H1 (cell line): Measurements from ENCODE around the gene MYL6. TPM values are rescaled to one million over a fixed set of nuclear protein-coding genes. Genes with fewer than 3 reads are reported as not detected.

Experiments used
- CTCF ChIA-PET: fragments of 300-600 bp; sonication (Branson Sonifier 250); formaldehyde crosslinking; loops from one replicate; lab custom pipeline; 2021; ENCODE audit not compliant: partially characterized antibody; lab: Charles Lee
- POLR2A ChIA-PET: fragments of 300-600 bp; sonication (Branson Sonifier 250); formaldehyde crosslinking; loops from one replicate; lab custom pipeline; 2021; ENCODE audit warnings: inconsistent platforms; ENCODE audit not compliant: partially characterized antibody; lab: Charles Lee
- DNase-seq, 2 experiments: peaks; one replicate each; pipeline versions ENCODE4 v3.0.0 to v3.0.0-alpha.2; 2010 to 2022; ENCODE audit warnings: low spot score in 2 of 2, low read depth in 1 of 2, mixed read lengths in 1 of 2
- FAIRE-seq: peaks from 2 replicates; lab custom pipeline; 2011; peaks lifted over from hg19 to GRCh38; lab: Jason Lieb, UNC
- H2AFZ ChIP-seq: 2 replicates; pipeline ENCODE4 v1.8.1; 2012; ENCODE audit warnings: low read length, inconsistent platforms
- H2AK5ac ChIP-seq: 2 replicates; pipeline ENCODE4 v1.6.1; 2013; ENCODE audit warnings: low read depth, low read length
- H2BK120ac ChIP-seq: replicated peaks from 2 replicates; pipeline ENCODE3; 2013; ENCODE audit warnings: low read depth, low read length, inconsistent platforms
- H2BK12ac ChIP-seq: 2 replicates; pipeline ENCODE4 v1.6.1; 2013; ENCODE audit warnings: low read depth, low read length
- H2BK15ac ChIP-seq: 2 replicates; pipeline ENCODE4 v1.6.1; 2013; ENCODE audit warnings: low read length
- H2BK20ac ChIP-seq: 2 replicates; pipeline ENCODE4 v1.6.1; 2013; ENCODE audit warnings: low read length
- H2BK5ac ChIP-seq: 2 replicates; pipeline ENCODE4 v1.6.1; 2013; ENCODE audit warnings: low read depth, low read length
- H3K14ac ChIP-seq: 2 replicates; pipeline ENCODE4 v1.6.1; 2013; ENCODE audit warnings: inconsistent platforms; ENCODE audit not compliant: insufficient read length
- H3K18ac ChIP-seq: 2 replicates; pipeline ENCODE4 v1.6.1; 2013; ENCODE audit warnings: low read length; ENCODE audit errors: extremely low read depth
- H3K23ac ChIP-seq: 2 replicates; pipeline ENCODE4 v1.6.1; 2013; ENCODE audit warnings: inconsistent platforms; ENCODE audit not compliant: insufficient read length
- H3K23me2 ChIP-seq: 2 replicates; pipeline ENCODE4 v1.6.1; 2013; ENCODE audit warnings: low read depth, low read length
- H3K27ac ChIP-seq: 2 replicates; pipeline ENCODE4 v1.6.1; 2011; ENCODE audit warnings: low read depth, low read length, inconsistent platforms
- H3K27me3 ChIP-seq, 4 experiments: replicated peaks in 1 of 4; 1 replicate in 1 of 4; 2 replicates in 3 of 4; pipeline versions ENCODE4 v1.6.1 to v1.8.1; 2011 to 2013; ENCODE audit warnings: low read length in 3 of 4, mild to moderate bottlenecking in 3 of 4, inconsistent platforms in 2 of 4, mixed read lengths in 2 of 4, moderate library complexity in 1 of 4; ENCODE audit not compliant: control insufficient read depth in 3 of 4, insufficient read depth in 3 of 4; ENCODE audit errors: extremely low read depth in 1 of 4
- H3K36me3 ChIP-seq, 4 experiments: 2 replicates each; pipeline versions ENCODE4 v1.6.1 to v1.8.1; 2011 to 2013; ENCODE audit warnings: mild to moderate bottlenecking in 4 of 4, low read length in 3 of 4, moderate library complexity in 2 of 4, control low read depth in 1 of 4, inconsistent platforms in 1 of 4; ENCODE audit not compliant: insufficient read depth in 4 of 4, control insufficient read depth in 2 of 4
- H3K4ac ChIP-seq: replicated peaks from 2 replicates; pipeline ENCODE3; 2013; ENCODE audit warnings: low read length, low read depth, mixed read lengths, inconsistent platforms; ENCODE audit not compliant: insufficient read length
- H3K4me1 ChIP-seq, 4 experiments: replicated peaks in 1 of 4; 1 replicate in 1 of 4; 2 replicates in 3 of 4; pipeline versions ENCODE4 v1.6.1 to v1.8.1; 2011 to 2013; ENCODE audit warnings: low read length in 3 of 4, inconsistent platforms in 2 of 4, mixed read lengths in 1 of 4; ENCODE audit not compliant: insufficient read depth in 4 of 4, control insufficient read depth in 3 of 4
- H3K4me2 ChIP-seq, 2 experiments: 2 replicates each; pipeline versions ENCODE4 v1.6.1 to v1.8.1; 2011 to 2013; ENCODE audit warnings: low read depth in 2 of 2, low read length in 2 of 2, control low read depth in 1 of 2, inconsistent platforms in 1 of 2, mild to moderate bottlenecking in 1 of 2; ENCODE audit not compliant: insufficient read depth in 1 of 2
- H3K4me3 ChIP-seq, 4 experiments: fragments of 200-600, 300-600 bp in 1 of 4; sonication (generic), shearing (Covaris generic), sonication (Bioruptor Twin) in 1 of 4; 2 replicates each; pipeline versions ENCODE4 v1.5.1 to v1.8.1; 2011 to 2016; ENCODE audit warnings: low read length in 4 of 4, low read depth in 3 of 4, control low read depth in 2 of 4, inconsistent platforms in 2 of 4, mild to moderate bottlenecking in 2 of 4, mixed read lengths in 1 of 4, moderate library complexity in 1 of 4; ENCODE audit not compliant: insufficient read depth in 2 of 4; ENCODE audit errors: extremely low read depth in 1 of 4
- H3K56ac ChIP-seq: replicated peaks from 2 replicates; pipeline ENCODE3; 2013; ENCODE audit warnings: low read depth, mild to moderate bottlenecking, mixed read lengths, low read length, inconsistent platforms; ENCODE audit not compliant: insufficient read length
- H3K79me1 ChIP-seq: 2 replicates; pipeline ENCODE4 v1.6.1; 2013; ENCODE audit warnings: low read depth, low read length, control low read depth
- H3K79me2 ChIP-seq, 2 experiments: 2 replicates each; pipeline versions ENCODE4 v1.6.1 to v1.8.1; 2012 to 2013; ENCODE audit warnings: low read length in 2 of 2, mild to moderate bottlenecking in 2 of 2, inconsistent platforms in 1 of 2; ENCODE audit not compliant: insufficient read depth in 2 of 2, control insufficient read depth in 1 of 2
- H3K9ac ChIP-seq, 4 experiments: replicated peaks in 1 of 4; 1 replicate in 1 of 4; 2 replicates in 3 of 4; pipeline versions ENCODE4 v1.6.1 to v1.8.1; 2011 to 2013; ENCODE audit warnings: low read depth in 3 of 4, low read length in 3 of 4, control low read depth in 2 of 4, mild to moderate bottlenecking in 2 of 4, moderate library complexity in 2 of 4, inconsistent platforms in 1 of 4; ENCODE audit errors: extremely low read depth in 1 of 4
- H3K9me3 ChIP-seq, 2 experiments: 2 replicates each; pipeline versions ENCODE4 v1.6.1 to v1.8.1; 2012 to 2013; ENCODE audit warnings: mild to moderate bottlenecking in 2 of 2, moderate library complexity in 2 of 2, control low read depth in 1 of 2, inconsistent platforms in 1 of 2, low read depth in 1 of 2, low read length in 1 of 2, mixed read lengths in 1 of 2; ENCODE audit not compliant: insufficient read depth in 2 of 2
- H4K20me1 ChIP-seq, 2 experiments: replicated peaks in 1 of 2; 2 replicates each; pipeline versions ENCODE3 to v1.8.1; 2011 to 2013; ENCODE audit warnings: inconsistent platforms in 2 of 2, low read length in 2 of 2, mild to moderate bottlenecking in 1 of 2; ENCODE audit not compliant: insufficient read depth in 2 of 2, control insufficient read depth in 1 of 2
- H4K5ac ChIP-seq: 2 replicates; pipeline ENCODE4 v1.6.1; 2013; ENCODE audit warnings: low read length, low read depth, mixed read lengths, inconsistent platforms; ENCODE audit not compliant: insufficient read length
- H4K8ac ChIP-seq: 2 replicates; pipeline ENCODE4 v1.8.0; 2013; ENCODE audit warnings: mild to moderate bottlenecking, moderate library complexity, low read length, inconsistent platforms; ENCODE audit not compliant: insufficient read depth; ENCODE audit errors: extremely low read depth
- H4K91ac ChIP-seq: replicated peaks from 2 replicates; pipeline ENCODE3; 2013; ENCODE audit warnings: low read length, mixed read lengths, inconsistent platforms; ENCODE audit not compliant: insufficient read length
- CTBP2 ChIP-seq: IDR thresholded peaks from 2 replicates; pipeline ENCODE4 v1.7.0; 2011; ENCODE audit warnings: borderline replicate concordance, mild to moderate bottlenecking, moderate library complexity, mixed read lengths, low read length; ENCODE audit not compliant: insufficient read depth, insufficient read length
- EP300 ChIP-seq, 2 experiments: IDR thresholded peaks; 1 replicate in 1 of 2; 2 replicates in 1 of 2; pipeline ENCODE4 v1.6.1; 2011 to 2012; ENCODE audit warnings: low read depth in 2 of 2, low read length in 2 of 2, mild to moderate bottlenecking in 2 of 2, borderline replicate concordance in 1 of 2, inconsistent platforms in 1 of 2, moderate library complexity in 1 of 2
- SP1 ChIP-seq: IDR thresholded peaks from 2 replicates; pipeline ENCODE4 v1.6.1; 2011; ENCODE audit warnings: low read depth, low read length
- TBP ChIP-seq: IDR thresholded peaks from 2 replicates; pipeline ENCODE4 v1.6.1; 2011; ENCODE audit warnings: low read depth, low read length, improper control_type of control experiment
- WGBS, 2 experiments: shearing (Covaris generic) in 1 of 2; methylation state at CpG; one replicate each; pipeline versions ENCODE4 v1.1.6 to v1.1.7; 2013 to 2015; ENCODE audit warnings: low lambda C conversion rate in 2 of 2, mixed read lengths in 2 of 2, inconsistent platforms in 1 of 2, low coverage in 1 of 2, missing lambda C conversion rate in 1 of 2; ENCODE audit not compliant: insufficient replicate concordance in 2 of 2, insufficient coverage in 1 of 2, insufficient read length in 1 of 2; ENCODE audit errors: extremely low coverage in 1 of 2, missing lambda C conversion rate in 1 of 2; 5-methylcytosine and 5-hydroxymethylcytosine counted together
- polyA plus RNA-seq, 7 experiments: library from polyadenylated mRNA; depleted of rRNA in 3 of 7; stranded (reverse) in 5 of 7; unstranded in 2 of 7; fragments of >200 nt in 5 of 7; fragments of 200-250 nt in 2 of 7; gene quantifications; 1 replicate in 5 of 7; 2 replicates in 1 of 7; 4 replicates in 1 of 7; pipeline versions ENCODE4 v1.2.1 to v1.2.3, GENCODE V29; 2011 to 2013; ENCODE audit warnings: missing spikeins in 2 of 7, mixed read lengths in 2 of 7
- total RNA-seq: library from RNA; stranded (reverse); fragmentation: NEBNext Ultra II Directional; extraction: Animal tissue kit (Norgen Biotek cat#: 25700); gene quantifications from 2 replicates; pipeline ENCODE4 v1.2.1, GENCODE V29; 2021
- TF ChIP-seq, protein P1 (sequence below): IDR thresholded peaks from 2 replicates; pipeline ENCODE4 v1.6.1; 2012; ENCODE audit warnings: inconsistent platforms

Gene MYL6
- total and polyA plus RNA-seq, 2 of the 8 experiments (the other 6 are each of a cell fraction or from before 2014, with no cell fraction given): 1,130 to 2,279 TPM

DNA sequence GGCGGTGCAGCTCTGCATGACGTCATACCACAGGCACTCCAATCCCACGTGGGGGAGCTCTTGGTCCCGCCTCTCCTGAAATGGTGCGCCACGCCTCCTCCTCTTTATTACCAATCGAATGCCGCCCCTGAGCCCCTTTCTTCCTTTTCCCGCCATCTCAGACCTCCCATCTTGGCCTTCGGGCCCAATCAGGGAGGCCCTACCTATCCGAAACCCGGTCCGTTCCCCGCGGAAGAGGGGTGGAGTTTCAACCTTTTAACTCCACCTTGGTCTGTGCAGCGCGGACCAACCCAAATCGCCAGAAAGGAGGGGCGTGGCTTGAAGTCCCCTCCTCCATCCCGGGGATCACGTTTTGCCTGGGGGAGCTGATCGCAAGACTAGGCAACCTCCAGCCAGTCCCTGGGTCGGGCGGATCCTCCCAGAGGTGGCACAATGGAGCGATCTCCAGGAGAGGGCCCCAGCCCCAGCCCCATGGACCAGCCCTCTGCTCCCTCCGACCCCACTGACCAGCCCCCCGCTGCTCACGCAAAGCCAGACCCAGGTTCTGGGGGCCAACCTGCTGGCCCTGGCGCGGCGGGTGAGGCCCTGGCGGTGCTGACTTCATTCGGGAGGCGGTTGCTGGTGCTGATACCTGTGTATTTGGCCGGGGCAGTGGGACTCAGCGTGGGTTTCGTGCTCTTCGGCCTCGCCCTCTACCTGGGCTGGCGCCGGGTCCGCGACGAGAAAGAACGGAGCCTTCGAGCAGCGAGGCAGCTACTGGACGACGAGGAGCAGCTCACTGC, 30.1 kb upstream of the MYL6 start, which contains the start of gene ESYT1:
Gene ESYT1 (plus strand): TSS at position 380 of the 782 bp plus-strand sequence. CDS start 53 bp downstream, at position 433.
- H3K23ac ChIP-seq: no peak within 1 kb of the TSS
- peak within 1 kb of the TSS; percentile 92 to 93 (median 92) for H3K9ac ChIP-seq
- peak within 1 kb of the TSS; percentile 63 for H3K56ac ChIP-seq
- no peaks in the 10 kb centered on the region; a peak in 1 of 4 replicates for H3K9me3 ChIP-seq
- H3K27me3 ChIP-seq: no peaks in the 10 kb centered on the region
- peak; percentile 97 to 100 for DNase-seq
- ChIA-PET CTCF (interaction anchor here (0.5 to 5.4 kb wide), 17 partner anchors 9 to 1326 kb away, joined by 3 to 46 read pairs (median 5); partner anchors contain the start of genes RNF41, SMARCC2 and ZC3H10), POLR2A (interaction anchor here (0.5 to 5.3 kb wide), 18 partner anchors 8 to 138 kb away, joined by 3 to 161 read pairs (median 5); partner anchors contain the start of genes COQ10A, ERBB3, MYL6B and PA2G4)
- peaks cover 12% of the 10 kb centered on the region for H3K23me2 ChIP-seq
- peak within 1 kb of the TSS; percentile 48 for H4K91ac ChIP-seq
- peaks cover 0 to 10% of the 10 kb centered on the region in 2 experiments; a peak in 1 of 4 replicates for H3K79me2 ChIP-seq
- peaks cover 11 to 27% (median 22%) of the 10 kb centered on the region in 4 experiments for H3K36me3 ChIP-seq
- peaks cover 0 to 2% of the 10 kb centered on the region in 2 experiments for H4K20me1 ChIP-seq
- H3K4me2 ChIP-seq: peak within 1 kb of the TSS; percentile 96 to 98
- peak within 1 kb of the TSS; percentile 90 for H2BK5ac ChIP-seq
- peaks cover 0 to 13% (median 5%) of the 10 kb centered on the region in 4 experiments; a peak in 5 of 7 replicates for H3K4me1 ChIP-seq
- H4K5ac ChIP-seq: peak within 1 kb of the TSS; percentile 72
- H3K18ac ChIP-seq: peak within 1 kb of the TSS; percentile 85; the same call in 1 of the 2 replicates
- H2BK20ac ChIP-seq: no peak within 1 kb of the TSS
- WGBS, 2 experiments: 2% methylated on average over 46 of the region's 49 CpGs; no CpG with 5 or more reads in 1 of the 2 experiments
- peak within 1 kb of the TSS; percentile 66 for H3K4ac ChIP-seq
- no peaks in the 10 kb centered on the region for H3K79me1 ChIP-seq
- FAIRE-seq: peak; percentile 60
- H2AK5ac ChIP-seq: peak within 1 kb of the TSS; percentile 89; the same call in 1 of the 2 replicates
- H3K14ac ChIP-seq: peak within 1 kb of the TSS; percentile 20
- no peak within 1 kb of the TSS for H2BK120ac ChIP-seq
- H2AFZ ChIP-seq: peak within 1 kb of the TSS; percentile 3; the same call in 1 of the 2 replicates
- H2BK12ac ChIP-seq: peak within 1 kb of the TSS; percentile 69; the same call in 1 of the 2 replicates
- peak within 1 kb of the TSS; percentile 96 for H4K8ac ChIP-seq
- H3K27ac ChIP-seq: peak within 1 kb of the TSS; percentile 88
- H2BK15ac ChIP-seq: peak within 1 kb of the TSS; percentile 93
- peak within 1 kb of the TSS; percentile 79 to 95 (median 90) for H3K4me3 ChIP-seq
- TF ChIP-seq EP300 (IDR thresholded peaks at IDR 0.05; ENCODE audit: borderline replicate concordance in 1 of 2, low read depth in 2 of 2, low read length in 2 of 2) (peak in 1 of 2 experiments; percentile 57; a peak in 1 of 3 replicates), TBP (peak; percentile 83), CTBP2 (no peak), SP1 (0 out of 2 replicates have a peak, but pooled peaks have one; percentile 7)
- TF ChIP-seq, protein P1, sequence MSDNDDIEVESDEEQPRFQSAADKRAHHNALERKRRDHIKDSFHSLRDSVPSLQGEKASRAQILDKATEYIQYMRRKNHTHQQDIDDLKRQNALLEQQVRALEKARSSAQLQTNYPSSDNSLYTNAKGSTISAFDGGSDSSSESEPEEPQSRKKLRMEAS: peak; percentile 70
